Measurements from ENCODE around the gene FIGN. TPM values are rescaled to one million over a fixed set of nuclear protein-coding genes. Genes with fewer than 3 reads are reported as not detected.

The FIGN gene
- total and polyA plus RNA-seq, 2 of the 13 experiments (the other 11 are each of a cell fraction or from before 2014, with no cell fraction given) = 6.6 to 6.7 TPM

GRCh38 chr2:163736433-163737189 is 803 bp upstream of the FIGN start (continued):
- TF ChIP-seq HIC2 (CRISPR knock-in tag; IDR thresholded peaks at IDR 0.05; ENCODE audit: low read depth) (0 out of 2 replicates have a peak, but pooled peaks have one; percentile 42), ZNF772 (CRISPR knock-in tag; IDR thresholded peaks at IDR 0.05) (no peak), PRPF4 (IDR thresholded peaks at IDR 0.05; ENCODE audit: low read depth, low read length, poor library complexity, severe bottlenecking) (peak; percentile 44), ZBTB10 (CRISPR knock-in tag; IDR thresholded peaks at IDR 0.05; ENCODE audit: borderline replicate concordance) (0 out of 2 replicates have a peak, but pooled peaks have one; percentile 54), SAP130 (CRISPR knock-in tag; IDR thresholded peaks at IDR 0.05; ENCODE audit: low read depth) (peak; percentile 54), BCL6 (CRISPR knock-in tag; IDR thresholded peaks at IDR 0.05) (peak; percentile 27; the same call in 1 of the 2 replicates), WIZ (CRISPR knock-in tag; IDR thresholded peaks at IDR 0.05) (0 out of 2 replicates have a peak, but pooled peaks have one; percentile 23), THAP7 (CRISPR knock-in tag; IDR thresholded peaks at IDR 0.05) (no peak; the same call in 1 of the 2 replicates), EEA1 (CRISPR knock-in tag; IDR thresholded peaks at IDR 0.05; ENCODE audit: borderline replicate concordance) (peak; percentile 75; the same call in 1 of the 2 replicates), ESRRA (CRISPR knock-in tag; IDR thresholded peaks at IDR 0.05; ENCODE audit: low read depth) (peak; percentile 20; the same call in 1 of the 2 replicates), KLF6 (CRISPR knock-in tag; IDR thresholded peaks at IDR 0.05) (no peak), MXD1 (CRISPR knock-in tag; IDR thresholded peaks at IDR 0.05) (peak; percentile 63; the same call in 1 of the 2 replicates), NFE2 (CRISPR knock-in tag; IDR thresholded peaks at IDR 0.05) (no peak), MTA1 (CRISPR knock-in tag; IDR thresholded peaks at IDR 0.05; ENCODE audit: borderline replicate concordance) (peak; percentile 76), SOX6 (IDR thresholded peaks at IDR 0.05) (no peak), SOX6 (CRISPR knock-in tag; IDR thresholded peaks at IDR 0.05) (peak; percentile 56), ZBTB26 (CRISPR knock-in tag; IDR thresholded peaks at IDR 0.05; ENCODE audit: borderline replicate concordance) (no peak), ZMYM3 (CRISPR knock-in tag; IDR thresholded peaks at IDR 0.05) (peak; percentile 26; the same call in 1 of the 2 replicates), ZNF350 (CRISPR knock-in tag; IDR thresholded peaks at IDR 0.05; ENCODE audit: borderline replicate concordance, low read depth) (peak; percentile 32; the same call in 1 of the 2 replicates), MYC (CRISPR knock-in tag; IDR thresholded peaks at IDR 0.05; ENCODE audit: borderline replicate concordance) (peak; percentile 38; the same call in 1 of the 2 replicates), SMC3 (IDR thresholded peaks at IDR 0.05; ENCODE audit: low read length) (no peak), EHMT2 (IDR thresholded peaks at IDR 0.05; ENCODE audit: borderline replicate concordance, low read depth, low read length) (no peak), ZNF331 (CRISPR knock-in tag; IDR thresholded peaks at IDR 0.05) (peak; percentile 11; the same call in 1 of the 2 replicates)

All from HepG2 (cell line).